Endometrial microvascular endothelial cells (primary cell): ENCODE results near the gene RUFY3. TPM values are rescaled to one million over a fixed set of nuclear protein-coding genes. Genes with fewer than 3 reads are reported as not detected.
"Not testable (repeated sequence)": the region's sequence is repeated elsewhere in the genome, so short reads cannot be mapped to it uniquely, and the experiment has no call there.

Source experiments
- in situ Hi-C: cut with HindIII; loops from 2 replicates; pipeline ENCODE4 v1.10.0; 2017; ENCODE audit warnings: low sequenced_read_pairs, low pct_unique_long_range_greater_than_20kb; ENCODE audit errors: inconsistent ontology term
- total RNA-seq: library from RNA; depleted of rRNA; stranded (reverse); fragments of >200 nt; gene quantifications from one replicate; pipeline ENCODE4 v1.2.3, GENCODE V29; 2015; ENCODE audit errors: inconsistent ontology term

Gene RUFY3
- total RNA-seq, 1 donor from 2014 or later, result 9.7 TPM

DNA sequence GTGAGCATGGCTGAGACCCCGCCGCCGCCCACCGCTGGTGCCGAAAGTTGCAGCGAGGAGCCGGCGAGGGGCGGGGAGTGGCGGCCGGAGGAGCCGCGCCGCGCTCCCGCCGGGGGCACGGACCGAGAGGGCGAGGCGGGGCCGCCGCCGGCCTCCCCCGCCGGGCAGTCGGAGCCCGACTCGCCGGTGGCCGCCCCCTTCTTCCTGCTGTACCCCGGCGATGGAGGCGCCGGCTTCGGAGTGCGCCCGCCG lies 16.9 kb upstream of the RUFY3 start:
- in situ Hi-C loops, result no loop called here

- in situ Hi-C loops, result no loop called here
Measured at GRCh38 chr4:70705183-70706043, 16.4 kb upstream of the RUFY3 start.

GRCh38 chr4:70706044-70706461 lies 15.7 kb upstream of the RUFY3 start:
- in situ Hi-C loops, result no loop called here

GRCh38 chr4:70706516-70706915 lies 15.2 kb upstream of the RUFY3 start:
- in situ Hi-C loops, result no loop called here

- in situ Hi-C loops, result no loop called here
Measured at GRCh38 chr4:70709611-70710205, 12.1 kb upstream of the RUFY3 start.

DNA sequence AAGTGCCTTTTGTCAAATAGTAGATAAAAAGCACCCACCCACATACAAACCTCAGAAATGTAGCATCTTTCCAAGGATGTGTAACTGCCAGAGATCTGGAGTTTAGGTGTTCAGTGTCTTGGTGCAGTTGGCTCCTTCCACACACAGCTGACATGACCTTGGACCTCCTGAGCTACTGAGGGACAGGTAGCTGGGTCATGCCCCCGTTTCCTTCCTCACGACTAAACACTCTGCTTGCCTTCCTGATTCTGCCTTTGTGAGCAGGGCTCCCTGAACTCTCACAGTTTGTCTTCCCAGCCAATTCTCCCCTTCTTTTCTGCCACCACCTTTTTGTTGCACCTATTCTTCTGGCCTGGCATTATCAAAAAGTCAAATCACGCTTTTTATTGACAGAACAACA lies 10.2 kb upstream of the RUFY3 start:
- in situ Hi-C loops, result no loop called here

DNA sequence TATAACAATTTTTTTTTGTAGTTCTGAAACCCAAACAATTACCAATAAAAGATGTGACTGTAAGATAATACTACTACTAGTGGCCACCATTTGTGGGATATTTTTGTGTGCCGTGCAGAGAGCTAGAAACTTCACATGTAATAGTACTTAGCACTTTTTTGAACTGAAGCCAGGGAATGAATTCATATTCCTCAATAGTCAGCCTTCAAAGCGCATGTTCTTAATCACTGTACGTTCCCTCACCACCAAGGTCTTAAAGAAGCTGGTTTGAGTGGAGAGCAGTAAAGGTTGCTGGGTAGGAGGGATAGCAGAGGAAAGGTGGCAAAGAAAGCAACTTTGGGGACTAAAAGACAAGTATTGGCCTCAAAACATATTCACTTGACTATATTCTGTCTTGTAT lies 9.6 kb upstream of the RUFY3 start:
- in situ Hi-C loops, result no loop called here

GRCh38 chr4:70712604-70713452 lies 8.9 kb upstream of the RUFY3 start:
- in situ Hi-C loops, result no loop called here

DNA sequence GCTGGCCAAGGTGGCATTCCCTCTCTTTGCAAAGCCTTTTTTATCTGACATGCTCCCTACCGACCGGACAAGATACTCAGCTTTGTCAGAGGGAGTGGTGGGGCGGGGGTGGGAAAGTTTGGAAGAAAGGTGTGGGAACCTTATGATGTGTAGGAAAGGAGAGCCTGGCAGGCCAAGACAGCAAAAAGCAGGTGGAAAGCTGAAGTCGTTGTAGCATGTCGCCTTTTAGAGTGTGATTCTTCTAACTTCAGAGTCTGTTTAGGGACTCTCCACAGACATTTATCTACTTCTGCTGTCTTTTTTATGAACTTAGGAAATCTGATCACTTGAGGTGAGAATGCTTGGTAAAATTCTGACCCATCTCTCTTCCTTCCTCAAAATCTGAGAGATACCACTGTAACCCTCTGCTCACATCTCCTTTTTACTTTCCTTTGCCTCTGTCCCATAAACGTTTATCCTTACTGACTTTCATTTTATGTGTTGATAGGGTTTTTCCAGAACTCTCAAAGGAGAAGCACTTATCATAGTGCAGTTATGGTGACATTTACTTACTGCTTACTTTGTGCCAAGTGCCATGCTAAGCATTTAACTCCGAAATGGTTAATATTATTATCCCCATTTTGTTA lies 8.2 kb upstream of the RUFY3 start:
- in situ Hi-C loops, result no loop called here

- in situ Hi-C loops, result no loop called here
Measured at GRCh38 chr4:70714079-70714887, 7.5 kb upstream of the RUFY3 start.

DNA sequence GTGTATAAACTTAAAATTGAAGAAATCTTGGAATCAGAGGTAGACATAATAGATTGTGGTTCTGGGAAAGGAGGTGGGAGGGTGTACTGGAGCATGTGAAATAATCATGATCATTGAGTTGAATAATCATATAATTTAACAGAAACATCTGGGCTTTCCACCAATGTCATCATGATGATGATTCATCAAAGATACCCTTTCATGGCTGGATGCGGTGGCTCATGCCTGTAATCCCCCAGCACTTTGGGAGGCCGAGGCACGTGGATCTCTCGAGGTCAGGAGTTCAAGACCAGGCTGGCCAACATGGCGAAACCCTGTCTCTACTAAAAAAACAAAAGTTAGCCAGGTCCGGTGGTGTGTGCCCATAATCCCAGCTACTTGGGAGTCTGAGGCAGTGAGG lies 6.7 kb upstream of the RUFY3 start:
- in situ Hi-C loops, result no loop called here

- in situ Hi-C loops, result no loop called here
Measured at GRCh38 chr4:70718811-70719604, 2.8 kb upstream of the RUFY3 start.

DNA sequence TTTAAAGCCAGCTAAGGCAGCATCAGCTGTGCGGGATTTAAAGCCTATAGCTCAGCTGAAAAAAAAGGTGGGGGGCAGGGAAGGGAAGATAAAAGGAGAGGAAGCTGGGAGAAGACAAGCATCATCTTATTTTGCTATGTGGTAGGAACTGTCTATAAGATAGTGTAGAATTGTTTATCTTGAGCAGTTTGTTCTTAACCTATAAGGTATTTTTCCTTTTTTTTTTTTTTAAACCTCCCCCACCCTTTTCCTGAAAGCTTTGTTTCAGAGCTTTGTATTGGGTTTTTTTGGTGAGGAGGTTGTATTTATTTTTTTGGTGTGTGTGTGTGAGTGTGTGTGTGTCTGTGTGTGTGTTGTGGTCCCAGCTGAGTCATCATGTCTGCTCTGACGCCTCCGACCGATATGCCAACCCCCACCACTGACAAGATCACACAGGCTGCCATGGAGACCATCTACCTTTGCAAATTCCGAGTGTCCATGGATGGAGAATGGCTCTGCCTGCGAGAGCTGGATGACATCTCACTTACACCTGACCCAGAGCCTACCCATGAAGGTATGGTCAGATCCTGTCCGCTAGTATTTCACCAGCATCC lies 531 bp downstream of the RUFY3 start:
- in situ Hi-C loops, result no loop called here

DNA sequence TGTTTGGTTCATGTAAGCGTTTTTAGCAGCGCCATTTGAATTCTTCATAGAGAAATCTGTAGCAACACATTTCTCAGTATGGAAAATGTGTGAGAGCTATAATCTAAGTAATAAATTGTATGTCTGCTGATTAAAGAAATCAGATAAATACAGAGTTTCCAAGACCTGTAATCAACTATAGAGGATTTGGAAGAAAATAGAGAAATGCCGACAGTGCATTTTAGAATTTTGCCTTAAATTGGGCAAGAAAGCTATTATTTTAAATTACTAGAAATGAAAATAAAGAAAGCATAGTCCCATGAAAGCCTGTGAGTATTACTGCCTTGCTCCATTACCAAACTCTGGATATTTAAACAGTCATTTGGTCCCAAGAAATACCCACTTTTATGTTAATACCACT lies 2.7 kb downstream of the RUFY3 start:
- in situ Hi-C loops, result no loop called here

DNA sequence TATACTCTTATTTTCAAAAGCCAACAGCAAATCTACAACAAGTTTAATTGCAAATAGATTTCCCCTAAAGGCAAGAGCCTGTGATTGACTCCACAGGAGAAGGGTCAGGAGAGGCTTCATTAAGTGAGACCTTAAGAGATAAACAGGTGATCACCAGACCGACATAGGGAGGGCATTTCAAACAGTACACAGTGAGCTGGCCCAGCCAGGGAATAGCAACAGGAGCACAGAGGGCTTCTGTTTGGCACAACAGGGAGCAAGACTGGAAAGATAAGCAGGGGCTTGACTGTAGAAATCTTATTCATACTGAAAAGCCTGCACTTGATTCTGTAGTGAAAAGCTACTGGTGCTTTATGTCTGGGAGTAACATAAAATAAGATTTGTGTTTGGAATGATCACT lies 3.9 kb downstream of the RUFY3 start:
- in situ Hi-C loops, result no loop called here

DNA sequence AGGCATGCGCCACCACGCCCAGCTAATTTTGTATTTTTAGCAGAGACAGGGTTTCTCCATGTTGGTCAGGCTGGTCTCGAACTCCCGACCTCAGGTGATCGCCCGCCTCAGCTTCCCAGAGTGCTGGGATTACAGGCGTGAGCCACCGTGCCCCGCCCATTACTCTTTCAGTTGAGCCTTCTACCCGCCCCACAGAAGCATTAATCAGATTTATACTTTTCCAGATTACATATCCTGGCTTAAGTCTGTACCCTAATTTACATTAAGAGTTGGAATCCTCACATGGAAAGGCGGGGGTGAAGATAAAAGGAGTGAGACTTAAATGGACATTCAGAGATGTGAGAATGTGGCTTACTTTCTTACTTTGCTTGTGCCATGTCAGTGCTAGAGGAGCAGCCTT lies 4.8 kb downstream of the RUFY3 start:
- in situ Hi-C loops, result not testable (repeated sequence)

- in situ Hi-C loops, result no loop called here
Measured at GRCh38 chr4:70728091-70728490, 6.3 kb downstream of the RUFY3 start.

- in situ Hi-C loops, result not testable (repeated sequence)
Measured at GRCh38 chr4:70732878-70733277, 11.1 kb downstream of the RUFY3 start.
